ENCODE results near the gene OR5H14.

- TF ChIP-seq, protein P1, sequence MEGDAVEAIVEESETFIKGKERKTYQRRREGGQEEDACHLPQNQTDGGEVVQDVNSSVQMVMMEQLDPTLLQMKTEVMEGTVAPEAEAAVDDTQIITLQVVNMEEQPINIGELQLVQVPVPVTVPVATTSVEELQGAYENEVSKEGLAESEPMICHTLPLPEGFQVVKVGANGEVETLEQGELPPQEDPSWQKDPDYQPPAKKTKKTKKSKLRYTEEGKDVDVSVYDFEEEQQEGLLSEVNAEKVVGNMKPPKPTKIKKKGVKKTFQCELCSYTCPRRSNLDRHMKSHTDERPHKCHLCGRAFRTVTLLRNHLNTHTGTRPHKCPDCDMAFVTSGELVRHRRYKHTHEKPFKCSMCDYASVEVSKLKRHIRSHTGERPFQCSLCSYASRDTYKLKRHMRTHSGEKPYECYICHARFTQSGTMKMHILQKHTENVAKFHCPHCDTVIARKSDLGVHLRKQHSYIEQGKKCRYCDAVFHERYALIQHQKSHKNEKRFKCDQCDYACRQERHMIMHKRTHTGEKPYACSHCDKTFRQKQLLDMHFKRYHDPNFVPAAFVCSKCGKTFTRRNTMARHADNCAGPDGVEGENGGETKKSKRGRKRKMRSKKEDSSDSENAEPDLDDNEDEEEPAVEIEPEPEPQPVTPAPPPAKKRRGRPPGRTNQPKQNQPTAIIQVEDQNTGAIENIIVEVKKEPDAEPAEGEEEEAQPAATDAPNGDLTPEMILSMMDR (IDR thresholded peaks at IDR 0.05): no peak
- TF ChIP-seq CREB1 (CRISPR knock-in tag; IDR thresholded peaks at IDR 0.05) (no peak), JUN (CRISPR knock-in tag; IDR thresholded peaks at IDR 0.05) (no peak), ETV6 (CRISPR knock-in tag; IDR thresholded peaks at IDR 0.05) (no peak), SP1 (CRISPR knock-in tag; conservative IDR thresholded peaks at IDR 0.05) (no peak), GABPB1 (CRISPR knock-in tag; IDR thresholded peaks at IDR 0.05) (no peak), MXD4 (CRISPR knock-in tag; IDR thresholded peaks at IDR 0.05; ENCODE audit: borderline replicate concordance) (no peak), AFF4 (CRISPR knock-in tag; IDR thresholded peaks at IDR 0.05; ENCODE audit: borderline replicate concordance) (no peak)
- TF ChIP-seq, protein P2, sequence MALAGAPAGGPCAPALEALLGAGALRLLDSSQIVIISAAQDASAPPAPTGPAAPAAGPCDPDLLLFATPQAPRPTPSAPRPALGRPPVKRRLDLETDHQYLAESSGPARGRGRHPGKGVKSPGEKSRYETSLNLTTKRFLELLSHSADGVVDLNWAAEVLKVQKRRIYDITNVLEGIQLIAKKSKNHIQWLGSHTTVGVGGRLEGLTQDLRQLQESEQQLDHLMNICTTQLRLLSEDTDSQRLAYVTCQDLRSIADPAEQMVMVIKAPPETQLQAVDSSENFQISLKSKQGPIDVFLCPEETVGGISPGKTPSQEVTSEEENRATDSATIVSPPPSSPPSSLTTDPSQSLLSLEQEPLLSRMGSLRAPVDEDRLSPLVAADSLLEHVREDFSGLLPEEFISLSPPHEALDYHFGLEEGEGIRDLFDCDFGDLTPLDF (CRISPR knock-in tag; IDR thresholded peaks at IDR 0.05): no peak
- TF ChIP-seq, protein P3, sequence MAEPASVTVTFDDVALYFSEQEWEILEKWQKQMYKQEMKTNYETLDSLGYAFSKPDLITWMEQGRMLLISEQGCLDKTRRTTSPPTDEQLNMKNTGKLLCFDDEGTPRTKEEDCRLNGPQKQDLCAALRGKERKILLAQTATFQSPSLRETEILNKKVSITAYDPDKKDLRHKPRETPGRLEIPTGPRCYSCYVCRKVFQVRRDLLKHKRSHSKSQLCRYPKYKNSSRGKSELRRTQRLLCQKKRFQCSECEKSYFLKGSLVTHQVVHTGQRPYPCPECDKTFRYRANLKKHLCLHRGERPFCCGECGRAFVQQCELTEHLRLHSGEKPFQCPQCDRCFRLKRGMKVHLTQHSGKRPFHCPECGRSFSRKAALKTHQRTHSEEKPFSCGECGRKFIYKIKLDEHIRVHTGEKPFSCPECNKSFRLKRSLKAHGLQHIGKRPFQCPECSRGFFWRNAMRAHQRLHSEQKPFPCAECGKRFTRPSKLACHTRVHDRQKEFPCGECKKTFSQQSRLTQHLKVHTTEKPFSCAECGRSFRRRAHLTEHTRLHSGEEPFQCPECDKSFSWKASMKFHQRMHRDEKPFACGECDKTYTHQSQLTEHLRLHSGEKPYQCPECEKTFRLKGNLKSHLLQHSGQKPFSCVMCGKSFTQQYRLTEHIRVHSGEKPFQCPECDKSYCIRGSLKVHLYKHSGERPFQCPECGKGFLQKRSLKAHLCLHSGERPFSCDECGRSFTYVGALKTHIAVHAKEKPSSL (CRISPR knock-in tag; conservative IDR thresholded peaks at IDR 0.05): no peak
- TF ChIP-seq, protein P4, sequence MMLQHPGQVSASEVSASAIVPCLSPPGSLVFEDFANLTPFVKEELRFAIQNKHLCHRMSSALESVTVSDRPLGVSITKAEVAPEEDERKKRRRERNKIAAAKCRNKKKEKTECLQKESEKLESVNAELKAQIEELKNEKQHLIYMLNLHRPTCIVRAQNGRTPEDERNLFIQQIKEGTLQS (CRISPR knock-in tag; conservative IDR thresholded peaks at IDR 0.05): no peak
- TF ChIP-seq, protein P5, sequence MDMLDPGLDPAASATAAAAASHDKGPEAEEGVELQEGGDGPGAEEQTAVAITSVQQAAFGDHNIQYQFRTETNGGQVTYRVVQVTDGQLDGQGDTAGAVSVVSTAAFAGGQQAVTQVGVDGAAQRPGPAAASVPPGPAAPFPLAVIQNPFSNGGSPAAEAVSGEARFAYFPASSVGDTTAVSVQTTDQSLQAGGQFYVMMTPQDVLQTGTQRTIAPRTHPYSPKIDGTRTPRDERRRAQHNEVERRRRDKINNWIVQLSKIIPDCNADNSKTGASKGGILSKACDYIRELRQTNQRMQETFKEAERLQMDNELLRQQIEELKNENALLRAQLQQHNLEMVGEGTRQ (CRISPR knock-in tag; IDR thresholded peaks at IDR 0.05): no peak
Measured at GRCh38 chr3:98180319-98180890, 33.1 kb downstream of the OR5H14 start.
